ENCODE results near the gene ST7.

The ST7 gene

DNA sequence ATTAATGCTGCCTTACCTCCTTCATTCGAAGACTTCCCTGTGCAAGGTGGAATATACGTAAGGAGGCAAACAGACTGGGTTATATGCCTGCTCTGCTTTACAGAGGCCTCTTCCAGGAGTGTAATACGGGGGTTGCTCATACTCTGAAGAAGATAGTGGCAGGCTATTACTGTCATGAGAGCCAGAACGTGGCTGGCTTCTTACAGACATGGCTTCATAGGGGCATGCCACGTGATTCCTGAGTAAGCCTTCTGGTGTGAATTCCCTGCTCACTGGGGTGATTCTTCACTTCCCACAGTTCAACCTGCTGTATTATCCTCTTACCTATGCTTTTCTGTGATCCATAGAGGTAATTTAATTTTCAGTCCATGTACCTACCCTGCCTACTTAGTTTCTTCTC lies 141.8 kb downstream of the ST7 start:
- Mint-ChIP-seq H3K4me3 (no peak overlapping the region), H3K36me3 (ENCODE audit: low read depth) (no peaks in the 10 kb centered on the region), H3K27ac (no peak overlapping the region), H3K9me3 (no peaks in the 10 kb centered on the region), H3K4me1 (peaks cover 25% of the 10 kb centered on the region), H3K27me3 (ENCODE audit: low read depth) (no peaks in the 10 kb centered on the region)
- no peak for TF ChIP-seq CTCF (IDR thresholded peaks at IDR 0.05; ENCODE audit: unreplicated experiment in 3 of 3)

DNA sequence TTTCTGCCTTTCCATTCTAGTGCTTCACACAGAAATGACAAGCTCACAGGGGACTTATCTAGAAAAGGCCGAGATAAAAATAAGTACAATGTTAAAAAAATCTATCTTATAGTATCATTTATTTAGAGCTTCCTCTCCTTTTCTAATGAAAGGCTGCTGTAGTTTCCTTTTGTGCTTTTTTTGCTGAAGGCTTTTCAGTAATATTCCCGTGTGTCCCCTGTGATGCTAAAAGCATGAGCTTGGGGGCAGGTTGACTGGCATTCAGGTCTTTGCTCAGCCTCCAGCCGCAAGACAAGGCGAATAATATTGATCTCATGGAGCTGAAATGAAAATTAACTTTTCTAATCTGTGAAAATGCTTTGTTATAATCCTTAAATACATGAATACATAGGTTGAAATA lies 143.0 kb downstream of the ST7 start:
- Mint-ChIP-seq H3K4me1 (peaks cover 17% of the 10 kb centered on the region), H3K27me3 (ENCODE audit: low read depth) (no peaks in the 10 kb centered on the region), H3K36me3 (ENCODE audit: low read depth) (peaks cover 5% of the 10 kb centered on the region), H3K4me3 (no peak overlapping the region), H3K27ac (no peak overlapping the region), H3K9me3 (no peaks in the 10 kb centered on the region)
- no peak for TF ChIP-seq CTCF (IDR thresholded peaks at IDR 0.05; ENCODE audit: unreplicated experiment in 3 of 3)

- Mint-ChIP-seq H3K4me1 (peaks cover 11% of the 10 kb centered on the region), H3K36me3 (ENCODE audit: low read depth) (peaks cover 5% of the 10 kb centered on the region), H3K27ac (no peak overlapping the region), H3K27me3 (ENCODE audit: low read depth) (no peaks in the 10 kb centered on the region), H3K4me3 (no peak overlapping the region), H3K9me3 (no peaks in the 10 kb centered on the region)
- TF ChIP-seq CTCF (IDR thresholded peaks at IDR 0.05; ENCODE audit: unreplicated experiment in 3 of 3) = no peak
These were observed 143.6 kb downstream of the ST7 start for GRCh38 chr7:117096942-117097341.

GRCh38 chr7:117097860-117098259 lies 144.6 kb downstream of the ST7 start:
- Mint-ChIP-seq H3K27me3 (ENCODE audit: low read depth) (no peaks in the 10 kb centered on the region), H3K9me3 (peaks cover 4% of the 10 kb centered on the region), H3K4me3 (no peak overlapping the region), H3K4me1 (peaks cover 6% of the 10 kb centered on the region), H3K36me3 (ENCODE audit: low read depth) (peaks cover 11% of the 10 kb centered on the region), H3K27ac (no peak overlapping the region)
- TF ChIP-seq CTCF (IDR thresholded peaks at IDR 0.05; ENCODE audit: unreplicated experiment in 3 of 3) = no peak

DNA sequence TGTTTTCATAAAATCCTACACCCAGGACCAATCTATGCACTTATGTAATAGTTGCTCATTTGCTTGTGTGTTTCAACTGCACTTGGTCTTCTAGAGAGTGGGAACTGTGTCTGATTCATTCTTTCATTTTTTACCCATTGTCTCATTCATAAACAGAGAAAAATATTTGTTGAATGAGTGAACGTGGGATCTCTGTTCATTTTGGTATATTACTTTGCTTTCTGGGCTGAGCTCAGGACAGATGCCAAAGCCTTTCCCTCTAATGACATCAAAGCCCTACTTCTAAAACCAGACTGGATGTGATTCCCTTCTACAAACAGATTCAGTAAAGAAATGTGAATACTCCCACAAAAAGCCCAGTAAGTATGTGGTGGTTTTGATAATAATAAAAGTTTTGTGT lies 145.2 kb downstream of the ST7 start:
- Mint-ChIP-seq H3K9me3 (peaks cover 7% of the 10 kb centered on the region), H3K27me3 (ENCODE audit: low read depth) (no peaks in the 10 kb centered on the region), H3K4me1 (peaks cover 6% of the 10 kb centered on the region), H3K36me3 (ENCODE audit: low read depth) (peaks cover 13% of the 10 kb centered on the region), H3K4me3 (no peak overlapping the region), H3K27ac (no peak overlapping the region)
- no peak for TF ChIP-seq CTCF (IDR thresholded peaks at IDR 0.05; ENCODE audit: unreplicated experiment in 3 of 3)

GRCh38 chr7:117101026-117101425 lies 147.7 kb downstream of the ST7 start:
- H3K27me3 Mint-ChIP-seq (ENCODE audit: low read depth) = no peaks in the 10 kb centered on the region
- no peak overlapping the region for H3K4me3 Mint-ChIP-seq
- H3K27ac Mint-ChIP-seq = no peak overlapping the region
- H3K9me3 Mint-ChIP-seq = peaks cover 13% of the 10 kb centered on the region
- H3K36me3 Mint-ChIP-seq (ENCODE audit: low read depth) = peaks cover 18% of the 10 kb centered on the region
- peaks cover 6% of the 10 kb centered on the region for H3K4me1 Mint-ChIP-seq
- no peak for TF ChIP-seq CTCF (IDR thresholded peaks at IDR 0.05; ENCODE audit: unreplicated experiment in 3 of 3)

Data from nephron (organoid).